ENCODE results near the gene FAM222A. TPM values are rescaled to one million over a fixed set of nuclear protein-coding genes. Genes with fewer than 3 reads are reported as not detected.

Gene FAM222A
- total RNA-seq, 1 experiment from 2014 or later = 12.8 TPM

- in situ Hi-C loops (cut with HindIII; ENCODE audit: low pct_unique_long_range_greater_than_20kb, low sequenced_read_pairs) = no loop called here
- intact Hi-C loops (cut with micrococcal nuclease; ENCODE audit: unreplicated experiment) = no loop called here
- H3K27ac ChIP-seq (ENCODE audit: low read length) = no peak overlapping the region
- no peaks in the 10 kb centered on the region for H3K9me3 ChIP-seq (ENCODE audit: control insufficient read depth, insufficient read depth, low read depth, low read length)
- ATAC-seq = no peak
- POLR2A ChIA-PET = no interaction called here
- CTCF ChIA-PET = no interaction called here
- H3K27me3 ChIP-seq (ENCODE audit: control insufficient read depth, insufficient read depth, low read length) = no peaks in the 10 kb centered on the region
- no peak for TF ChIP-seq CTCF (IDR thresholded peaks at IDR 0.05)
- TF ChIP-seq SIN3A (IDR thresholded peaks at IDR 0.05; ENCODE audit: borderline replicate concordance, insufficient read depth, low read depth, low read length) = no peak
- no peak for TF ChIP-seq TCF7L2 (IDR thresholded peaks at IDR 0.05; ENCODE audit: low read depth, low read length)
- TF ChIP-seq REST (IDR thresholded peaks at IDR 0.05; ENCODE audit: insufficient read depth in 1 of 2, low read depth in 2 of 2, low read length in 1 of 2) = no peak
- no peak for TF ChIP-seq POLR2AphosphoS5 (IDR thresholded peaks at IDR 0.05; ENCODE audit: low read depth, low read length)
- no peak for DNase-seq (ENCODE audit: low read depth, low spot score)
- no TSS peak for BruUV-seq (replicated peaks)
- no peaks in the 10 kb centered on the region for H3K36me3 ChIP-seq (ENCODE audit: control insufficient read depth, insufficient read depth, low read length)
- H3K4me1 ChIP-seq (ENCODE audit: control insufficient read depth, insufficient read depth, low read length) = peaks cover 13% of the 10 kb centered on the region
- H3K4me3 ChIP-seq (ENCODE audit: low read depth in 2 of 2, low read length in 2 of 2) = no peak overlapping the region
Observed at GRCh38 chr12:109696485-109697269, 16.9 kb upstream of the FAM222A start.

GRCh38 chr12:109697270-109697553, 16.4 kb upstream of the FAM222A start:
- Histone ChIP-seq H3K36me3 (ENCODE audit: control insufficient read depth, insufficient read depth, low read length) (no peaks in the 10 kb centered on the region), H3K4me3 (ENCODE audit: low read depth in 2 of 2, low read length in 2 of 2) (no peak overlapping the region), H3K27ac (ENCODE audit: low read length) (no peak overlapping the region), H3K27me3 (ENCODE audit: control insufficient read depth, insufficient read depth, low read length) (no peaks in the 10 kb centered on the region), H3K9me3 (ENCODE audit: control insufficient read depth, insufficient read depth, low read depth, low read length) (no peaks in the 10 kb centered on the region), H3K4me1 (ENCODE audit: control insufficient read depth, insufficient read depth, low read length) (peaks cover 13% of the 10 kb centered on the region)
- CTCF ChIA-PET = no interaction called here
- no TSS peak for BruUV-seq (replicated peaks)
- in situ Hi-C loops (cut with HindIII; ENCODE audit: low pct_unique_long_range_greater_than_20kb, low sequenced_read_pairs) (no loop called here), intact Hi-C loops (cut with micrococcal nuclease; ENCODE audit: unreplicated experiment) (no loop called here)
- DNase-seq (ENCODE audit: low read depth, low spot score) (no peak), ATAC-seq (no peak)
- POLR2A ChIA-PET = no interaction called here
- TF ChIP-seq TCF7L2 (IDR thresholded peaks at IDR 0.05; ENCODE audit: low read depth, low read length) (no peak), REST (IDR thresholded peaks at IDR 0.05; ENCODE audit: insufficient read depth in 1 of 2, low read depth in 2 of 2, low read length in 1 of 2) (no peak), CTCF (IDR thresholded peaks at IDR 0.05) (no peak), SIN3A (IDR thresholded peaks at IDR 0.05; ENCODE audit: borderline replicate concordance, insufficient read depth, low read depth, low read length) (no peak), POLR2AphosphoS5 (IDR thresholded peaks at IDR 0.05; ENCODE audit: low read depth, low read length) (no peak)
